ENCODE measurements around the gene CFAP97D2. TPM values are rescaled to one million over a fixed set of nuclear protein-coding genes. Genes with fewer than 3 reads are reported as not detected.

The CFAP97D2 gene
- total RNA-seq, 6 experiments from 2014 or later = not detected

DNA sequence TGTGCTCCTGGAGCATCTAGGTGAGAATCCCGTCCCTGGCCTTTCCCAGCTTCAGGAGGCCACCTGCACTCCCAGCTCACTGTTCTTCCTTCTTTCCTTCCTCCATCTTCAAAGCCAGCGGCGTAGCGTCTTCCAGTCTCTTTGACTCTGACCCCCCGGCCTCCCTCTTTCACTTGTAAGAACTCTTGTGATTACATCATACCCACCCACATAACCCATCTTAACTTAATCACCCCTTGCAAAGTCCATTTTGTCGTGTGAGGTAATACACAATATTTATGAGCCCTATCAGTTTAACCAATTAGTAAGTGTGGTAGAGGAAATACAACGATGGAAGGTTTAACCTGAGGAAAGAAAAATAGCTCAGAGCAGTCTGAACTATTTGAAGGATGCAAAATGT lies 51.1 kb downstream of the CFAP97D2 start:
- DNase-seq = no peak
- 45% methylated on average over 7 of the region's 7 CpGs for WGBS (ENCODE audit: insufficient coverage, low coverage, low lambda C conversion rate, missing lambda C conversion rate)

DNA sequence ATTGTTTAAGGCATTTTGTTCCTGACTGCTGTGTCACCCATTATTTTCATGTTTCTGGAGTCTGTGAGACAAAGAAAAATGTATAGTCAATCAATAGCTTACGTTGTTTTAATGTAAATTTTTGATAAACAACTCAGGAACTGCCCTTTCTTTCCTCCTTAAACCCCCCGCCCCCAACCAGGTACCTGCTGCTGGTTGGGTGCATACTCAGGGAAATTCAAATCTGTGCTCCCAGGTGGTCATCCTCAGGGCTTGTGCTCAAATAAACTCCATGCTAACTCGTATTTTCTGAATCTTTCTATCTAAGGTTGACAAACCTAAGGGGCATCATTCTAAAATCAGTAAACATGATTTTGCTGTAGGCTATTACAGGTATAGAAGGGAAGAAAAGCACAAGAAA lies 51.5 kb downstream of the CFAP97D2 start:
- Histone ChIP-seq H3K9me3 (no peaks in the 10 kb centered on the region), H3K36me3 (no peaks in the 10 kb centered on the region), H3K27ac (no peak overlapping the region), H3K27me3 (no peaks in the 10 kb centered on the region), H3K4me3 (no peak overlapping the region), H3K4me1 (peaks cover 0 to 34% (median 12%) of the 10 kb centered on the region in 4 donors)
- DNase-seq = no peak
- TF ChIP-seq POLR2A (IDR thresholded peaks at IDR 0.05) = no peak
- TF ChIP-seq, protein P1, sequence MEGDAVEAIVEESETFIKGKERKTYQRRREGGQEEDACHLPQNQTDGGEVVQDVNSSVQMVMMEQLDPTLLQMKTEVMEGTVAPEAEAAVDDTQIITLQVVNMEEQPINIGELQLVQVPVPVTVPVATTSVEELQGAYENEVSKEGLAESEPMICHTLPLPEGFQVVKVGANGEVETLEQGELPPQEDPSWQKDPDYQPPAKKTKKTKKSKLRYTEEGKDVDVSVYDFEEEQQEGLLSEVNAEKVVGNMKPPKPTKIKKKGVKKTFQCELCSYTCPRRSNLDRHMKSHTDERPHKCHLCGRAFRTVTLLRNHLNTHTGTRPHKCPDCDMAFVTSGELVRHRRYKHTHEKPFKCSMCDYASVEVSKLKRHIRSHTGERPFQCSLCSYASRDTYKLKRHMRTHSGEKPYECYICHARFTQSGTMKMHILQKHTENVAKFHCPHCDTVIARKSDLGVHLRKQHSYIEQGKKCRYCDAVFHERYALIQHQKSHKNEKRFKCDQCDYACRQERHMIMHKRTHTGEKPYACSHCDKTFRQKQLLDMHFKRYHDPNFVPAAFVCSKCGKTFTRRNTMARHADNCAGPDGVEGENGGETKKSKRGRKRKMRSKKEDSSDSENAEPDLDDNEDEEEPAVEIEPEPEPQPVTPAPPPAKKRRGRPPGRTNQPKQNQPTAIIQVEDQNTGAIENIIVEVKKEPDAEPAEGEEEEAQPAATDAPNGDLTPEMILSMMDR (IDR thresholded peaks at IDR 0.05) = no peak
- ATAC-seq = no peak
- WGBS (ENCODE audit: insufficient coverage, low coverage, low lambda C conversion rate, missing lambda C conversion rate) = 26% methylated on average over 3 of the region's 3 CpGs
- intact Hi-C loops (cut with DNase I) = no loop called here

More for the DNA sequence above, 51.1 kb downstream of the CFAP97D2 start:
- no peaks in the 10 kb centered on the region for H3K27me3 ChIP-seq
- H3K4me3 ChIP-seq = no peak overlapping the region
- no peaks in the 10 kb centered on the region for H3K36me3 ChIP-seq
- no peaks in the 10 kb centered on the region for H3K9me3 ChIP-seq
- no peak overlapping the region for H3K27ac ChIP-seq
- no peak for ATAC-seq
- H3K4me1 ChIP-seq = peaks cover 0 to 32% (median 12%) of the 10 kb centered on the region in 4 donors
- TF ChIP-seq, protein P1 (IDR thresholded peaks at IDR 0.05) = no peak
- no peak for TF ChIP-seq POLR2A (IDR thresholded peaks at IDR 0.05)
- intact Hi-C loops (cut with DNase I) = no loop called here

DNA sequence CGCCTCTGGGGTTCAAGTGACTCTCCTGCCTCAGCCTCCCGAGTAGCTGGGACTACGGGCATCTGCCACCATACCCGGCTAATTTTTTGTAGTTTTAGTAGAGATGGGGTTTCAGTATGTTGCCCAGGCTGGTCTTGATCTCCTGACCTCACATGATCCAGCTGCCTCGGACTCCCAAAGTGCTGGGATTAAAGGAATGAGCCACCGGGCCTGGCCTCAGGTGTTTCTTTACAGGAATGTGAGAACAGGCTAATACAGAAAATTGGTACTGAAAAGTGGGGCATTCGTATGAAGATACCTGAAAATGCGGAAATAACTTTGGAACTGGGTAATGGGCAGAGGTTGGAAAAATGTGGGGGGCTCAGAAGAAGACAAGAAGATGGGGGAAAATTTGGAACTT lies 52.8 kb downstream of the CFAP97D2 start:
- H3K27ac ChIP-seq = no peak overlapping the region
- peaks cover 0 to 5% (median under 1%) of the 10 kb centered on the region in 4 donors for H3K36me3 ChIP-seq
- H3K9me3 ChIP-seq = no peaks in the 10 kb centered on the region
- ATAC-seq (no peak), DNase-seq (no peak)
- intact Hi-C loops (cut with DNase I) = no loop called here
- no peak overlapping the region for H3K4me3 ChIP-seq
- H3K27me3 ChIP-seq = no peaks in the 10 kb centered on the region
- H3K4me1 ChIP-seq = peaks cover 0 to 39% (median 11%) of the 10 kb centered on the region in 4 donors
- WGBS (ENCODE audit: insufficient coverage, low coverage, low lambda C conversion rate, missing lambda C conversion rate) = 47% methylated on average over 7 of the region's 8 CpGs
- TF ChIP-seq, protein P1 (IDR thresholded peaks at IDR 0.05) = no peak
- TF ChIP-seq POLR2A (IDR thresholded peaks at IDR 0.05) = no peak

DNA sequence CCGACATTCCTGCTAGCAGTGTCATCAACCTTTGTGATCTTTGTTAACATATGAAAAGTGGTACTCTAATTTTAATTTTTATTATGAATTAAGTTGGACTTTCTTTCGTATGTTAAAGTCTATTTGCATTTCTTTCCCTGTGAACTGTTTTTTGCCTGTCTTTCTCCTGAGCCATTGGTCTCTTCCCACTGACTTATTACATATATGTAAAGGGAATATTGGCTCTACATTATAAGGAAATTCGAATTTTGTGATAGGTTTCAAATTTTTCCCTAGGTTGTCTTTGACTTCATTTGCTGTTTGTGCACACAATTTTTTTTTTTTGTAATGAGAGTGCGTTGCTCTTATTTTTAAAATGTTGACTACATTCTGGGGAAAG lies 55.2 kb downstream of the CFAP97D2 start:
- peak overlapping the region; percentile 96 to 97 (median 96) for H3K4me3 ChIP-seq
- no peaks in the 10 kb centered on the region for H3K9me3 ChIP-seq
- TF ChIP-seq, protein P1 (IDR thresholded peaks at IDR 0.05) = no peak
- no peak for TF ChIP-seq POLR2A (IDR thresholded peaks at IDR 0.05)
- DNase-seq (no peak), ATAC-seq (no peak)
- peak overlapping the region in 2 of 3 donors; percentile 62 to 67 for H3K27ac ChIP-seq
- 61% methylated on average over 4 of the region's 4 CpGs for WGBS (ENCODE audit: insufficient coverage, low coverage, low lambda C conversion rate, missing lambda C conversion rate)
- no peaks in the 10 kb centered on the region for H3K27me3 ChIP-seq
- peaks cover 0 to 20% (median under 1%) of the 10 kb centered on the region in 4 donors for H3K4me1 ChIP-seq
- H3K36me3 ChIP-seq = peaks cover 0 to 26% (median 15%) of the 10 kb centered on the region in 4 donors
- intact Hi-C loops (cut with DNase I) = no loop called here

Measured in right lobe of liver (tissue), 6 donors.